ENCODE results near the gene MORN5.

The MORN5 gene

DNA sequence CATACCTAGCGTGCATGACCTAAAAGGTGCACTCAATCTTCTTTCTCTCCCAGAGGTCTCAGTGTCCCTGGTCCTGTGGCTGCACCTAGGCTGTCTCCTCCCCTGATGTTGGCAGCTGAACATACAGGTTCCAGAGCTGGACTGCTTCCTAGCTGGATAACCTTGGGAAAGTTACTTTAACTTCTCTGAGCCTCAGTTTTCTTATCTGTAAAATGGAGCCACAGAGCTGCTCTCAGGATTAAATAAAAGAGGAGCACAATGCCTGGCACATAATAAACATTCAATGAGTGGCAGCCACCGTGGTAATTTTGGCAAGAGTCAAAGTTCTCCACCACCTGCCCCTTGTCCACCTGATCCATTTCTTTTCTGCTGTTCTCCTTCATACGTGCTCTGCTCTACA, 14.0 kb downstream of the MORN5 start:
- H3K4me1 ChIP-seq (ENCODE audit: insufficient read depth, low read length, poor library complexity, severe bottlenecking): no peaks in the 10 kb centered on the region
- H2AFZ ChIP-seq (ENCODE audit: low read length): no peak overlapping the region
- H3K9me3 ChIP-seq (ENCODE audit: insufficient read depth, low read depth, low read length): no peaks in the 10 kb centered on the region
- no peak overlapping the region for H3K9ac ChIP-seq (ENCODE audit: low read depth, low read length, poor library complexity, severe bottlenecking)
- H3F3A ChIP-seq (ENCODE audit: low read depth): no peaks in the 10 kb centered on the region
- H3K4me2 ChIP-seq (ENCODE audit: low read depth, low read length, poor library complexity, severe bottlenecking): no peak overlapping the region
- H4K20me1 ChIP-seq (ENCODE audit: insufficient read depth, low read length, poor library complexity, severe bottlenecking): no peaks in the 10 kb centered on the region
- no peaks in the 10 kb centered on the region for H3K9me2 ChIP-seq (replicated peaks; ENCODE audit: low read depth, low read length)
- no peaks in the 10 kb centered on the region for H3K79me2 ChIP-seq (ENCODE audit: insufficient read depth, low read length)
- H3K4me3 ChIP-seq (ENCODE audit: low read length, poor library complexity, severe bottlenecking): no peak overlapping the region
- TF ChIP-seq CTCF (conservative IDR thresholded peaks at IDR 0.05; ENCODE audit: low read length) (no peak), EZH2phosphoT487 (IDR thresholded peaks at IDR 0.05; ENCODE audit: borderline replicate concordance) (no peak)
- no peaks in the 10 kb centered on the region for H3K36me3 ChIP-seq (ENCODE audit: insufficient read depth, low read length)
- no peaks in the 10 kb centered on the region for H3K27me3 ChIP-seq (ENCODE audit: insufficient read depth, low read length, poor library complexity, severe bottlenecking)

DNA sequence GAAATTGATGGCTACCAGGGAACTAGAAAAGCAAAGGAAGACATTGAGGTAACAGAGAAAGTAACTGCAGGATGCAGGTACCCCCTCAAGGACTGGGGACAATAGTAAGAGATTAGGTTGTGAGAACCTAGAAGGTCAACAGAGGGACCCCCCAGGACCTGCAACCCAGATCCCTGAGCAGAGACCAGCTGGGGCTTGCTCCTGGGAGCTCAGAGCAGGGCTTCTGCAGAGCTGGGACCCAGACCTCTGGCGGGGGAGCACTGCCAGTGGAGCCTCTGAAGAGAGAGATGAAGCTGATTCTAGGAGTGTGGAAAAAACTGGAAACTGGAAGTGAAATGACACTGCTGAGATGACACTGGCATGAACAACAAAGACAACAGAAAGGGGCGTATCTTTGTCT, 17.2 kb downstream of the MORN5 start:
- no peaks in the 10 kb centered on the region for H3K36me3 ChIP-seq (ENCODE audit: insufficient read depth, low read length)
- H3K9ac ChIP-seq (ENCODE audit: low read depth, low read length, poor library complexity, severe bottlenecking): no peak overlapping the region
- no peak overlapping the region for H3K4me2 ChIP-seq (ENCODE audit: low read depth, low read length, poor library complexity, severe bottlenecking)
- no peaks in the 10 kb centered on the region for H3K27me3 ChIP-seq (ENCODE audit: insufficient read depth, low read length, poor library complexity, severe bottlenecking)
- no peaks in the 10 kb centered on the region for H4K20me1 ChIP-seq (ENCODE audit: insufficient read depth, low read length, poor library complexity, severe bottlenecking)
- no peak for TF ChIP-seq CTCF (conservative IDR thresholded peaks at IDR 0.05; ENCODE audit: low read length)
- no peak for TF ChIP-seq EZH2phosphoT487 (IDR thresholded peaks at IDR 0.05; ENCODE audit: borderline replicate concordance)
- H3K9me2 ChIP-seq (replicated peaks; ENCODE audit: low read depth, low read length): no peaks in the 10 kb centered on the region
- H3K4me1 ChIP-seq (ENCODE audit: insufficient read depth, low read length, poor library complexity, severe bottlenecking): peaks cover 9% of the 10 kb centered on the region
- H3K4me3 ChIP-seq (ENCODE audit: low read length, poor library complexity, severe bottlenecking): no peak overlapping the region
- H3F3A ChIP-seq (ENCODE audit: low read depth): no peaks in the 10 kb centered on the region
- no peaks in the 10 kb centered on the region for H3K9me3 ChIP-seq (ENCODE audit: insufficient read depth, low read depth, low read length)
- no peaks in the 10 kb centered on the region for H3K79me2 ChIP-seq (ENCODE audit: insufficient read depth, low read length)
- H2AFZ ChIP-seq (ENCODE audit: low read length): no peak overlapping the region

DNA sequence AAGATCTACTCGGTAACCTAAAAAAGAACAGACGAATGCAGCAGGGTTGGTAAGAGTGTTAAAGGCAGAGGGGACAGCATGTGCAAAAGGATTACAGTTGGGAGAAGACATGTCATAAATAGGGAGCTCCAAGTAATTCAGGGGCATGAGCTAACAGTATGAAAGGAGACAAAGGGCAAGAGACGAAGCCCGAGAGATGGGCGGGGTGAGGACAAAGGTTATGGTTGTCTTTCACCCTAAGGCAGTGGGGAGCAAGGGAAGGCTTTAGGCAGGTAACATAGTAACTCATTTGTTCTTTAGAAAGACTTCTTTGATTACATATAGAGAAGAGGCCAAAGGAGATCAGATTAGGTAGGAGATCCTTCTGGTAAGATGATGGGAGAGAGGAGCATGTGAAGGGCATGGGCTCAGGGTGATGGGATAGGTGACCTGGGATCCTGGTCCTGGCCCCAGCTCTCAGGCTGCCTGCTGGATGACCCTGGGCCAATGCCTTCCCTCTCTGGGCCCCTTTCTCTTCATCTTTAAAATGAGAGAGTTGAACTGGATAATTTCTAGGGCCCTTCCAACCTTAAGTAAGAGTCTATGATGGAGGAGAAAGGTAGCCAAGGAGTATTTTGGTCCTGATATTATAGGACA, 19.5 kb downstream of the MORN5 start:
- Histone ChIP-seq H3F3A (ENCODE audit: low read depth) (no peaks in the 10 kb centered on the region), H3K9ac (ENCODE audit: low read depth, low read length, poor library complexity, severe bottlenecking) (no peak overlapping the region), H3K4me3 (ENCODE audit: low read length, poor library complexity, severe bottlenecking) (peak overlapping the region; percentile 1), H3K9me2 (replicated peaks; ENCODE audit: low read depth, low read length) (no peaks in the 10 kb centered on the region), H3K4me2 (ENCODE audit: low read depth, low read length, poor library complexity, severe bottlenecking) (peak overlapping the region; percentile 39), H3K36me3 (ENCODE audit: insufficient read depth, low read length) (no peaks in the 10 kb centered on the region), H3K27me3 (ENCODE audit: insufficient read depth, low read length, poor library complexity, severe bottlenecking) (no peaks in the 10 kb centered on the region), H3K4me1 (ENCODE audit: insufficient read depth, low read length, poor library complexity, severe bottlenecking) (peaks cover 9% of the 10 kb centered on the region), H3K79me2 (ENCODE audit: insufficient read depth, low read length) (no peaks in the 10 kb centered on the region), H3K9me3 (ENCODE audit: insufficient read depth, low read depth, low read length) (no peaks in the 10 kb centered on the region), H4K20me1 (ENCODE audit: insufficient read depth, low read length, poor library complexity, severe bottlenecking) (no peaks in the 10 kb centered on the region), H2AFZ (ENCODE audit: low read length) (no peak overlapping the region)
- TF ChIP-seq EZH2phosphoT487 (IDR thresholded peaks at IDR 0.05; ENCODE audit: borderline replicate concordance): no peak
- no peak for TF ChIP-seq CTCF (conservative IDR thresholded peaks at IDR 0.05; ENCODE audit: low read length)

Data from Loucy (cell line).